HepG2 (cell line): ENCODE measurements around the gene TET3. TPM values are rescaled to one million over a fixed set of nuclear protein-coding genes. Genes with fewer than 3 reads are reported as not detected.

Experiments
- CEBPB ChIP-seq: IDR thresholded peaks from 2 replicates; pipeline ENCODE4 v1.6.1; 2011; ENCODE audit warnings: low read depth, low read length, improper control_type of control experiment, borderline replicate concordance
- FOSL2 ChIP-seq: sonication (generic); formaldehyde crosslinking; IDR thresholded peaks from 2 replicates; pipeline ENCODE4 v1.4.0; 2020; ENCODE audit warnings: missing genetic modification reagents
- HDAC2 ChIP-seq: sonication (generic); formaldehyde crosslinking; IDR thresholded peaks from 2 replicates; pipeline ENCODE4 v1.4.0; 2020; ENCODE audit warnings: missing genetic modification reagents
- MAFG ChIP-seq: sonication (generic); formaldehyde crosslinking; IDR thresholded peaks from 2 replicates; pipeline ENCODE4 v1.5.1; 2020; ENCODE audit warnings: mild to moderate bottlenecking, missing genetic modification reagents
- NONO ChIP-seq, 2 experiments: fragments of 450-650 bp in 1 of 2; sonication (generic) in 1 of 2; formaldehyde crosslinking in 1 of 2; IDR thresholded peaks in 1 of 2; conservative IDR thresholded peaks in 1 of 2; 2 replicates each; pipeline versions ENCODE4 v1.6.1 to v1.8.0; 2017 to 2022; ENCODE audit warnings: mild to moderate bottlenecking in 1 of 2, missing genetic modification reagents in 1 of 2, moderate library complexity in 1 of 2
- NR2F6 ChIP-seq, 2 experiments: IDR thresholded peaks; 2 replicates each; pipeline ENCODE4 v1.6.1; 2016; ENCODE audit warnings: antibody characterized with exemption in 1 of 2, mild to moderate bottlenecking in 1 of 2
- SMARCC2 ChIP-seq: fragments of 450-650 bp; IDR thresholded peaks from 2 replicates; pipeline ENCODE4 v1.6.1; 2017; ENCODE audit warnings: antibody characterized with exemption, mild to moderate bottlenecking
- STAT5B ChIP-seq: sonication (generic); formaldehyde crosslinking; IDR thresholded peaks from 2 replicates; pipeline ENCODE4 v1.4.0; 2020; ENCODE audit warnings: missing genetic modification reagents
- TCF7L2 ChIP-seq: IDR thresholded peaks from 2 replicates; pipeline ENCODE4 v1.6.1; 2011; ENCODE audit warnings: mild to moderate bottlenecking, low read depth, low read length, moderate library complexity
- ZBTB7A ChIP-seq: sonication (generic); formaldehyde crosslinking; IDR thresholded peaks from 2 replicates; pipeline ENCODE4 v1.8.0; 2022; ENCODE audit warnings: mild to moderate bottlenecking, missing genetic modification reagents
- ZFP90 ChIP-seq: sonication (generic); formaldehyde crosslinking; IDR thresholded peaks from 2 replicates; pipeline ENCODE4 v1.8.0; 2022; ENCODE audit warnings: missing genetic modification reagents, mild to moderate bottlenecking, inconsistent platforms, borderline replicate concordance
- ZNF329 ChIP-seq: sonication (generic); formaldehyde crosslinking; IDR thresholded peaks from 2 replicates; pipeline ENCODE4 v1.9.0; 2021; ENCODE audit warnings: low read depth, mild to moderate bottlenecking, missing genetic modification reagents
- ZNF547 ChIP-seq: sonication (generic); formaldehyde crosslinking; IDR thresholded peaks from 2 replicates; pipeline ENCODE4 v1.5.1; 2020; ENCODE audit warnings: mild to moderate bottlenecking, missing genetic modification reagents
- ZNF598 ChIP-seq: sonication (generic); formaldehyde crosslinking; IDR thresholded peaks from 2 replicates; pipeline ENCODE4 v1.5.1; 2020; ENCODE audit warnings: mild to moderate bottlenecking, missing genetic modification reagents, borderline replicate concordance
- ZNF670 ChIP-seq: sonication (generic); formaldehyde crosslinking; IDR thresholded peaks from 2 replicates; pipeline ENCODE4 v1.8.0; 2022; ENCODE audit warnings: mild to moderate bottlenecking, missing genetic modification reagents, borderline replicate concordance
- polyA plus RNA-seq, 8 experiments: library from polyadenylated mRNA; depleted of rRNA in 3 of 8; stranded (reverse) in 7 of 8; unstranded in 1 of 8; fragments of >200 nt; fragmentation: Illumina TruSeq in 4 of 8; extraction: Trizol in 4 of 8; gene quantifications; 2 replicates each; pipeline versions ENCODE4 v1.2.1 to v1.2.3, GENCODE V29; 2011 to 2016; ENCODE audit warnings: low read depth in 4 of 8, missing spikeins in 1 of 8, mixed read lengths in 1 of 8; ENCODE audit not compliant: insufficient read depth in 1 of 8
- total RNA-seq, 5 experiments: library from RNA; depleted of rRNA; stranded (reverse); fragments of >200 nt; fragmentation: Illumina TruSeq; extraction: Trizol; gene quantifications; 2 replicates each; pipeline ENCODE4 v1.2.3, GENCODE V29; 2016; ENCODE audit warnings: low read depth in 1 of 5
- TF ChIP-seq, protein P1 (sequence below), 2 experiments: sonication (generic) in 1 of 2; formaldehyde crosslinking in 1 of 2; IDR thresholded peaks; 2 replicates each; pipeline versions ENCODE4 v1.5.1 to v1.6.1; 2011 to 2020; ENCODE audit warnings: borderline replicate concordance in 1 of 2, low read depth in 1 of 2, low read length in 1 of 2, mild to moderate bottlenecking in 1 of 2, missing genetic modification reagents in 1 of 2, moderate library complexity in 1 of 2
- TF ChIP-seq, protein P2 (sequence below): sonication (generic); formaldehyde crosslinking; IDR thresholded peaks from 2 replicates; pipeline ENCODE4 v1.5.1; 2020; ENCODE audit warnings: mild to moderate bottlenecking, missing genetic modification reagents, borderline replicate concordance
- TF ChIP-seq, protein P3 (sequence below): sonication (generic); formaldehyde crosslinking; IDR thresholded peaks from 2 replicates; pipeline ENCODE4 v1.8.1; 2023; ENCODE audit warnings: missing genetic modification reagents, mild to moderate bottlenecking, borderline replicate concordance
- TF ChIP-seq, protein P4 (sequence below): sonication (generic); formaldehyde crosslinking; IDR thresholded peaks from 2 replicates; pipeline ENCODE4 v1.9.0; 2021; ENCODE audit warnings: missing genetic modification reagents, borderline replicate concordance
- TF ChIP-seq, protein P5 (sequence below): sonication (generic); formaldehyde crosslinking; IDR thresholded peaks from 2 replicates; pipeline ENCODE4 v1.4.0; 2020; ENCODE audit warnings: missing genetic modification reagents, low read depth, mild to moderate bottlenecking, borderline replicate concordance

TET3 gene
- total and polyA plus RNA-seq, 2 of the 13 experiments (the other 11 are each of a cell fraction or from before 2014, with no cell fraction given): 4.3 to 6.8 TPM

DNA sequence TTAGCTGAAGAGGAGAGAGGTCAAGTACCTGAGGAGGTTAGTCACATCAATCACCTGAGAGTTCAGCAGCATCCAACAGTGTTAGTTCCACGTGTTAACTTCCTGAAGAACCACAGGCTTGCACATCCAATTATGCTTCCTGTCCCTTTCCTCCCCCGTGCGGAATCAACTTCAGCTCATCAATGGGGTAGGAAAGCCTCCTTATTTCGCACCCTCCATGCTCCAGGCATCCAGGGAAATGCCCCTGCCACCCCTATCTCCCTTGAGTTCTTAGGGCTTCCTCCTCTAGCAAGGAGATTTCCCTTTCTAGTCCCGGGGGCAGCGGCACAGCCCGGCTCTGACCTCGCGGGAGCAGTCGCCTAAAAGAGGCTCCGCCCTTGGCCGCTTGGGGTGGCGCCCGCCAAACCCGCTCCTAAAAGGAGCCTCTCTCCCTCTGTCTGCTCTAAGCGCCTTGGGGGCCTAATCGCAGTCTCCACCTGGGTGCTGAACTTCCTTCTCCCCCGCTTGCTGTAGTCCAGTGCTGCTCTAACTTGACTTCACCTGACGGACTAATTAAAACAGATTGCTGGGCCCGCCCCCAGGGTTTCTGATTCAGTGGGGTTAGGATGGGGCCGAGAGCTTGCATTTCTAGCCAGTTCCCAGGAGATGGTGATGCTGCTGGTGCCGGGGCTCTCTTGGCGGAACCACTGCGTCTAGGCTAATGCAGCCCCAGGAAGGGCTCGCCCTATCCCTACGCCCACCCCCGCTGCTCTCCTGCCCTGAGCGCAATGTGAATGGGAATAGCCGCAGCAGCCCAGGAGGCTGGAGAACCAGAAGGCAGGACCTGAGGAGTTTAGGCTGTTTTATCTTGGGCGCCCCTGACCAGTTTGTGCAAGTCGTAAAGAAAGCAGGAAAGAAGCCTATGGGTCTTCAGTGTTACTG lies 3.4 kb upstream of the TET3 start (continued):
- no peak for TF ChIP-seq MAFG
- TF ChIP-seq ZNF598: no peak
- TF ChIP-seq ZNF670 (CRISPR knock-in tag): no peak
- TF ChIP-seq, protein P1, sequence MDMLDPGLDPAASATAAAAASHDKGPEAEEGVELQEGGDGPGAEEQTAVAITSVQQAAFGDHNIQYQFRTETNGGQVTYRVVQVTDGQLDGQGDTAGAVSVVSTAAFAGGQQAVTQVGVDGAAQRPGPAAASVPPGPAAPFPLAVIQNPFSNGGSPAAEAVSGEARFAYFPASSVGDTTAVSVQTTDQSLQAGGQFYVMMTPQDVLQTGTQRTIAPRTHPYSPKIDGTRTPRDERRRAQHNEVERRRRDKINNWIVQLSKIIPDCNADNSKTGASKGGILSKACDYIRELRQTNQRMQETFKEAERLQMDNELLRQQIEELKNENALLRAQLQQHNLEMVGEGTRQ (IDR thresholded peaks at IDR 0.05; ENCODE audit: low read depth, low read length): no peak
- TF ChIP-seq, protein P1 (CRISPR knock-in tag; IDR thresholded peaks at IDR 0.05; ENCODE audit: borderline replicate concordance): no peak
- TF ChIP-seq STAT5B (CRISPR knock-in tag): no peak
- TF ChIP-seq, protein P2, sequence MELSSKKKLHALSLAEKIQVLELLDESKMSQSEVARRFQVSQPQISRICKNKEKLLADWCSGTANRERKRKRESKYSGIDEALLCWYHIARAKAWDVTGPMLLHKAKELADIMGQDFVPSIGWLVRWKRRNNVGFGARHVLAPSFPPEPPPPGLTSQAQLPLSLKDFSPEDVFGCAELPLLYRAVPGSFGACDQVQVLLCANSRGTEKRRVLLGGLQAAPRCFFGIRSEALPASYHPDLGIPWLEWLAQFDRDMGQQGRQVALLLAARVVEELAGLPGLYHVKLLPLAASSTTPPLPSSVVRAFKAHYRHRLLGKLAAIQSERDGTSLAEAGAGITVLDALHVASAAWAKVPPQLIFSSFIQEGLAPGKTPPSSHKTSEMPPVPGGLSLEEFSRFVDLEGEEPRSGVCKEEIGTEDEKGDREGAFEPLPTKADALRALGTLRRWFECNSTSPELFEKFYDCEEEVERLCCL: no peak
- no peak for TF ChIP-seq NONO (IDR thresholded peaks at IDR 0.05)
- TF ChIP-seq NONO (CRISPR knock-in tag; conservative IDR thresholded peaks at IDR 0.05): 0 out of 2 replicates have a peak, but pooled peaks have one; percentile 36
- TF ChIP-seq, protein P3, sequence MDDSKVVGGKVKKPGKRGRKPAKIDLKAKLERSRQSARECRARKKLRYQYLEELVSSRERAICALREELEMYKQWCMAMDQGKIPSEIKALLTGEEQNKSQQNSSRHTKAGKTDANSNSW (CRISPR knock-in tag): no peak
- TF ChIP-seq, protein P4, sequence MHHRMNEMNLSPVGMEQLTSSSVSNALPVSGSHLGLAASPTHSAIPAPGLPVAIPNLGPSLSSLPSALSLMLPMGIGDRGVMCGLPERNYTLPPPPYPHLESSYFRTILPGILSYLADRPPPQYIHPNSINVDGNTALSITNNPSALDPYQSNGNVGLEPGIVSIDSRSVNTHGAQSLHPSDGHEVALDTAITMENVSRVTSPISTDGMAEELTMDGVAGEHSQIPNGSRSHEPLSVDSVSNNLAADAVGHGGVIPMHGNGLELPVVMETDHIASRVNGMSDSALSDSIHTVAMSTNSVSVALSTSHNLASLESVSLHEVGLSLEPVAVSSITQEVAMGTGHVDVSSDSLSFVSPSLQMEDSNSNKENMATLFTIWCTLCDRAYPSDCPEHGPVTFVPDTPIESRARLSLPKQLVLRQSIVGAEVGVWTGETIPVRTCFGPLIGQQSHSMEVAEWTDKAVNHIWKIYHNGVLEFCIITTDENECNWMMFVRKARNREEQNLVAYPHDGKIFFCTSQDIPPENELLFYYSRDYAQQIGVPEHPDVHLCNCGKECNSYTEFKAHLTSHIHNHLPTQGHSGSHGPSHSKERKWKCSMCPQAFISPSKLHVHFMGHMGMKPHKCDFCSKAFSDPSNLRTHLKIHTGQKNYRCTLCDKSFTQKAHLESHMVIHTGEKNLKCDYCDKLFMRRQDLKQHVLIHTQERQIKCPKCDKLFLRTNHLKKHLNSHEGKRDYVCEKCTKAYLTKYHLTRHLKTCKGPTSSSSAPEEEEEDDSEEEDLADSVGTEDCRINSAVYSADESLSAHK (CRISPR knock-in tag): no peak
- TF ChIP-seq ZNF329 (CRISPR knock-in tag): no peak
- no peak for TF ChIP-seq HDAC2
- peak; percentile 15; the same call in 1 of the 2 replicates for TF ChIP-seq FOSL2 (CRISPR knock-in tag)
- TF ChIP-seq, protein P5, sequence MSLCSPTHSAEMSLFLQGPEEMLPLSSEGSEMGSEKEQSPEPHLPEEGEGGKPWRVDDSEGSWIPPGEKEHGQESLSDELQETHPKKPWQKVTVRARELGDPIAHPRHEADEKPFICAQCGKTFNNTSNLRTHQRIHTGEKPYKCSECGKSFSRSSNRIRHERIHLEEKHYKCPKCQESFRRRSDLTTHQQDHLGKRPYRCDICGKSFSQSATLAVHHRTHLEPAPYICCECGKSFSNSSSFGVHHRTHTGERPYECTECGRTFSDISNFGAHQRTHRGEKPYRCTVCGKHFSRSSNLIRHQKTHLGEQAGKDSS (CRISPR knock-in tag): 0 out of 2 replicates have a peak, but pooled peaks have one; percentile 24
- TF ChIP-seq ZFP90: 0 out of 2 replicates have a peak, but pooled peaks have one; percentile 40
- TF ChIP-seq ZNF547: no peak
- no peak for TF ChIP-seq ZBTB7A (CRISPR knock-in tag)
- no peak for TF ChIP-seq NR2F6 (IDR thresholded peaks at IDR 0.05)
- TF ChIP-seq NR2F6 (CRISPR knock-in tag; IDR thresholded peaks at IDR 0.05): no peak
- TF ChIP-seq SMARCC2: no peak
- no peak for TF ChIP-seq CEBPB
- no peak for TF ChIP-seq TCF7L2
